ENCODE data around the gene MC1R.
A peak's percentile ranks its signal among the peaks of the same experiment; 100 is the strongest.

The MC1R gene

DNA sequence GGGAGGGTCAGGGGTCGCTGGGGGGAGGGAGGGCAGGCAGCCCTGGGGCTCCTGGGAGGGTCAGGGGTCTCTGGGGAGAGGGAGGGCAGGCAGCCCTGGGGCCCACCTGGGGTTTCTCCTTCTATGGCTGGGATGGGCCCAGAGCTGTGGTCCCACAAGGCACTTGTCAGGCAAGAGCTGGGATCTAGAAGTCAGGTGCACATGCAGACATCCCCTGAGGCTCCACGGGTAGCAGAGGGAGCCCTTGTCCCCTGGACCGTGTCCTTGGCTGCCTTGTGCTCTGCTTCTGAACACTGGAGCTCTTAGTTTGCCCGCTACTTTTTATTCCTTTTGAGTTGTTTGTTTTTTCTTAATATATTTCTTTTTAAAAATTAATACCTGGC, 6.3 kb downstream of the MC1R start:
- Histone ChIP-seq H4K8ac (ENCODE audit: low read depth, low read length) (no peak overlapping the region), H3K9ac (ENCODE audit: low read depth, low read length, poor library complexity) (no peak overlapping the region), H2AFZ (ENCODE audit: low read length) (no peak overlapping the region), H3K27me3 (ENCODE audit: control insufficient read depth in 3 of 3, insufficient read depth in 3 of 3, low read depth in 1 of 3, low read length in 3 of 3) (no peaks in the 10 kb centered on the region), H3K4me3 (ENCODE audit: low read length in 2 of 2) (peak overlapping the region in 1 of 2 donors; percentile 96), H4K91ac (ENCODE audit: low read depth, low read length, poor library complexity) (no peak overlapping the region), H3K4me2 (ENCODE audit: insufficient read depth, low read length, poor library complexity, severe bottlenecking) (peak overlapping the region; percentile 90), H2BK15ac (ENCODE audit: low read length) (no peak overlapping the region), H3K18ac (ENCODE audit: low read length) (peak overlapping the region; percentile 60), H3K4ac (ENCODE audit: low read length) (no peak overlapping the region), H3K9me3 (replicated peaks in 1 of 2; ENCODE audit: control insufficient read depth in 2 of 2, insufficient read depth in 1 of 2, low read depth in 1 of 2, low read length in 2 of 2) (peaks cover 0 to 2% of the 10 kb centered on the region in 2 donors), H2BK120ac (ENCODE audit: low read depth, low read length) (no peak overlapping the region), H3K14ac (ENCODE audit: low read length) (no peak overlapping the region), H2BK5ac (ENCODE audit: low read length) (no peak overlapping the region), H3K27ac (replicated peaks; ENCODE audit: low read length) (peak overlapping the region; percentile 47), H2BK12ac (ENCODE audit: low read length) (no peak overlapping the region), H3K4me1 (ENCODE audit: control insufficient read depth in 2 of 2, insufficient read depth in 1 of 2, low read depth in 1 of 2, low read length in 2 of 2) (peaks cover 18 to 19% of the 10 kb centered on the region in 2 donors), H3K23ac (ENCODE audit: low read depth, low read length, poor library complexity) (no peak overlapping the region), H3K79me1 (ENCODE audit: low read depth, low read length) (peaks cover 14% of the 10 kb centered on the region), H2AK5ac (ENCODE audit: low read depth, low read length) (peak overlapping the region; percentile 40), H3K36me3 (replicated peaks in 1 of 2; ENCODE audit: control insufficient read depth in 2 of 2, insufficient read depth in 2 of 2, low read length in 2 of 2) (peaks cover 8 to 47% of the 10 kb centered on the region in 2 donors)
- no peak for DNase-seq (ENCODE audit: low spot score)
- no CpG with 5 or more reads among the region's 4 CpGs for WGBS, 2 donors (ENCODE audit: extremely low coverage in 2 of 2, insufficient read length in 2 of 2, insufficient replicate concordance in 1 of 2)

DNA sequence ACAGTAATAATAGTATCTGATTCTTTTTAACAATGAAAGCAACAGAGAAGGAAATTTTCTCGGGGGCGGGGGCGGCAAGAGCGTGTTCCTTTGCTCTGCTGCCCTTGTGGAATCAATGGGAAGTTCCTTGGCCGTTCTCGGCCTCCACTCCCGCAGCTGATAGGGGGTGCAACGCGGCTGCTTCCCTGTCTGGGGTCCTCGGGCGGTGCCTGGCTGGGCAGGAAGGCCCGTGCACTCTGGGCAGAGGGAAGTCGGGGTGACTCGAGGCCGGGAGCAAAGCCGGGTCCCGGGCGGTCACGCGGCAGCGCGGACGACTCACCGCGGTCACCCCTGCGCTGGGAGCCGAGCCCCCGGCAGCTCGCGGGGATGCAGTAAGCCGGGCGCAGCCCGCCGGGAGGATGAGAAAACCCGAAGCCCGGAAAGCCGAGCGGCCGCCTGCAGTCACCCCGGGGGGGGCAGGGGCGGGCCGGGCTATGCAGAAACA, 7.0 kb downstream of the MC1R start:
- H3K4me3 ChIP-seq (ENCODE audit: low read length in 2 of 2) = peak overlapping the region; percentile 90 to 96
- peaks cover 15 to 16% of the 10 kb centered on the region in 2 donors for H3K4me1 ChIP-seq (ENCODE audit: control insufficient read depth in 2 of 2, insufficient read depth in 1 of 2, low read depth in 1 of 2, low read length in 2 of 2)
- peaks cover 8 to 54% of the 10 kb centered on the region in 2 donors for H3K36me3 ChIP-seq (replicated peaks in 1 of 2; ENCODE audit: control insufficient read depth in 2 of 2, insufficient read depth in 2 of 2, low read length in 2 of 2)
- H3K18ac ChIP-seq (ENCODE audit: low read length) = peak overlapping the region; percentile 96
- H2AFZ ChIP-seq (ENCODE audit: low read length) = no peak overlapping the region
- peak overlapping the region; percentile 89 for H2BK15ac ChIP-seq (ENCODE audit: low read length)
- no CpG with 5 or more reads among the region's 42 CpGs for WGBS, 2 donors (ENCODE audit: extremely low coverage in 2 of 2, insufficient read length in 2 of 2, insufficient replicate concordance in 1 of 2)
- H2AK5ac ChIP-seq (ENCODE audit: low read depth, low read length) = peak overlapping the region; percentile 95
- no peak overlapping the region for H2BK120ac ChIP-seq (ENCODE audit: low read depth, low read length)
- H3K27ac ChIP-seq (replicated peaks; ENCODE audit: low read length) = no peak overlapping the region
- no peak for DNase-seq (ENCODE audit: low spot score)
- H3K14ac ChIP-seq (ENCODE audit: low read length) = peak overlapping the region; percentile 71
- no peaks in the 10 kb centered on the region for H3K27me3 ChIP-seq (ENCODE audit: control insufficient read depth in 3 of 3, insufficient read depth in 3 of 3, low read depth in 1 of 3, low read length in 3 of 3)
- no peak overlapping the region for H4K8ac ChIP-seq (ENCODE audit: low read depth, low read length)
- H3K9me3 ChIP-seq (replicated peaks in 1 of 2; ENCODE audit: control insufficient read depth in 2 of 2, insufficient read depth in 1 of 2, low read depth in 1 of 2, low read length in 2 of 2) = peaks cover 0 to 2% of the 10 kb centered on the region in 2 donors
- H3K9ac ChIP-seq (ENCODE audit: low read depth, low read length, poor library complexity) = peak overlapping the region; percentile 81
- H2BK5ac ChIP-seq (ENCODE audit: low read length) = peak overlapping the region; percentile 53
- H2BK12ac ChIP-seq (ENCODE audit: low read length) = peak overlapping the region; percentile 58
- no peak overlapping the region for H3K4ac ChIP-seq (ENCODE audit: low read length)
- peaks cover 14% of the 10 kb centered on the region for H3K79me1 ChIP-seq (ENCODE audit: low read depth, low read length)
- H3K23ac ChIP-seq (ENCODE audit: low read depth, low read length, poor library complexity) = peak overlapping the region; percentile 73
- H4K91ac ChIP-seq (ENCODE audit: low read depth, low read length, poor library complexity) = no peak overlapping the region
- H3K4me2 ChIP-seq (ENCODE audit: insufficient read depth, low read length, poor library complexity, severe bottlenecking) = peak overlapping the region; percentile 98

DNA sequence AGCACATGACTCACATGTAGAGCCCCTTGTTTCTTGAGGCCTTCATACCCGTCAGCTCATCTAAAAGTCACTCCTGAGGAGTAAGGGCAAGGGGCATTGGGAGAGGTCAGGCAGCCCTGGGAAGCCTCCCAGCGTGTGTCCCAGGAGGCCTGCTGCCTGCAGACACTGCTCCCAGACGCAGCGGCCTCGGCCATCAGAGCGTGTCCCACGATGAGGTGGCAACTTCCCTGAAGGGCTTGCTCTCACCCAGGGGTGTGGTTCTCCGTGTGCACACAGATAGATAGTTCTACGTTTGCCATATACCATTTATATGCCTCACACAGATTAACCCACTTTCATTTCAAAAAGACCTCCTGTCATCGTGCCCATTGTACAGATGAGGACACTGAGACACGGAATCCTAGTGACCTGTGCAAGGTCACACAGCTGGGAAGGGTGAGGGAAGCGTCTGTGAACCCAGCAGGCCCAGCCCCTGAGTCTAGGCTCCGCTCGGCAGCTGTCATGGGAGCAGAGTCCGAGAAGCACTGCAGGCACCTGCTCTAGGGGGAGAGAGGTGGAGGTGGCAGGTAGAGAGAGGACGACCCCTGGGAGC, 12.7 kb downstream of the MC1R start:
- no peak overlapping the region for H3K18ac ChIP-seq (ENCODE audit: low read length)
- H2BK120ac ChIP-seq (ENCODE audit: low read depth, low read length) = no peak overlapping the region
- H3K9ac ChIP-seq (ENCODE audit: low read depth, low read length, poor library complexity) = peak overlapping the region; percentile 44
- H4K91ac ChIP-seq (ENCODE audit: low read depth, low read length, poor library complexity) = no peak overlapping the region
- no peaks in the 10 kb centered on the region for H3K4me1 ChIP-seq (ENCODE audit: control insufficient read depth in 2 of 2, insufficient read depth in 1 of 2, low read depth in 1 of 2, low read length in 2 of 2)
- H3K27ac ChIP-seq (replicated peaks; ENCODE audit: low read length) = no peak overlapping the region
- no peak overlapping the region for H3K23ac ChIP-seq (ENCODE audit: low read depth, low read length, poor library complexity)
- H2BK5ac ChIP-seq (ENCODE audit: low read length) = no peak overlapping the region
- no peak overlapping the region for H2BK12ac ChIP-seq (ENCODE audit: low read length)
- H3K14ac ChIP-seq (ENCODE audit: low read length) = no peak overlapping the region
- no peak overlapping the region for H2AFZ ChIP-seq (ENCODE audit: low read length)
- peaks cover 50 to 96% of the 10 kb centered on the region in 2 donors for H3K36me3 ChIP-seq (replicated peaks in 1 of 2; ENCODE audit: control insufficient read depth in 2 of 2, insufficient read depth in 2 of 2, low read length in 2 of 2)
- H2BK15ac ChIP-seq (ENCODE audit: low read length) = no peak overlapping the region
- H4K8ac ChIP-seq (ENCODE audit: low read depth, low read length) = no peak overlapping the region
- H2AK5ac ChIP-seq (ENCODE audit: low read depth, low read length) = no peak overlapping the region
- no peaks in the 10 kb centered on the region for H3K27me3 ChIP-seq (ENCODE audit: control insufficient read depth in 3 of 3, insufficient read depth in 3 of 3, low read depth in 1 of 3, low read length in 3 of 3)
- H3K79me1 ChIP-seq (ENCODE audit: low read depth, low read length) = peaks cover 12% of the 10 kb centered on the region
- peaks cover 0 to 4% of the 10 kb centered on the region in 2 donors for H3K9me3 ChIP-seq (replicated peaks in 1 of 2; ENCODE audit: control insufficient read depth in 2 of 2, insufficient read depth in 1 of 2, low read depth in 1 of 2, low read length in 2 of 2)
- no CpG with 5 or more reads among the region's 16 CpGs for WGBS, 2 donors (ENCODE audit: extremely low coverage in 2 of 2, insufficient read length in 2 of 2, insufficient replicate concordance in 1 of 2)
- H3K4me3 ChIP-seq (ENCODE audit: low read length in 2 of 2) = no peak overlapping the region
- no peak for DNase-seq (ENCODE audit: low spot score)
- no peak overlapping the region for H3K4me2 ChIP-seq (ENCODE audit: insufficient read depth, low read length, poor library complexity, severe bottlenecking)
- no peak overlapping the region for H3K4ac ChIP-seq (ENCODE audit: low read length)

DNA sequence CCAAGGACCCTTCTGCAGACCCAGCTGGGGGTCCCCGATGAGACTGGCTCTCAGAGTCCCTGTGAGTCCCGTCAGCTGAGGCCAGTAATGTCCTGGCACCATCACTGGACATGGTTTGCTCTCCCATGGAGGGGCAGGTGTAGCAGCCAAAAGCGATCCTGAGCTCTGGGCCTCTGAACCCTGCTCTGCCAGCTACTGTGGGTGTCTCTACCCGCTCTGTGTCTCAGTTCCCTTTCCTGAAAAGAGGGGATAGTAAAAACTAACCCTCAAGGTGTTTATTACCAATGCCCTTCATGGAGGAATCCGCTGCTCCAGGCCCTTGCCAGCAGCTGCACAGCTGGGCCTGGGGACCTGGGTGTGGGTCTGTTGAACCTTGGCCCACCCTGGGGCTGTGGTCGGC, 13.3 kb downstream of the MC1R start:
- no peak for DNase-seq (ENCODE audit: low spot score)
- H2BK15ac ChIP-seq (ENCODE audit: low read length) = no peak overlapping the region
- H3K4ac ChIP-seq (ENCODE audit: low read length) = no peak overlapping the region
- no peaks in the 10 kb centered on the region for H3K4me1 ChIP-seq (ENCODE audit: control insufficient read depth in 2 of 2, insufficient read depth in 1 of 2, low read depth in 1 of 2, low read length in 2 of 2)
- H3K4me2 ChIP-seq (ENCODE audit: insufficient read depth, low read length, poor library complexity, severe bottlenecking) = no peak overlapping the region
- peaks cover 0 to 4% of the 10 kb centered on the region in 2 donors for H3K9me3 ChIP-seq (replicated peaks in 1 of 2; ENCODE audit: control insufficient read depth in 2 of 2, insufficient read depth in 1 of 2, low read depth in 1 of 2, low read length in 2 of 2)
- no peak overlapping the region for H2BK12ac ChIP-seq (ENCODE audit: low read length)
- peaks cover 50 to 96% of the 10 kb centered on the region in 2 donors for H3K36me3 ChIP-seq (replicated peaks in 1 of 2; ENCODE audit: control insufficient read depth in 2 of 2, insufficient read depth in 2 of 2, low read length in 2 of 2)
- no peak overlapping the region for H3K9ac ChIP-seq (ENCODE audit: low read depth, low read length, poor library complexity)
- H2AFZ ChIP-seq (ENCODE audit: low read length) = no peak overlapping the region
- H3K18ac ChIP-seq (ENCODE audit: low read length) = no peak overlapping the region
- no peak overlapping the region for H3K27ac ChIP-seq (replicated peaks; ENCODE audit: low read length)
- no CpG with 5 or more reads among the region's 6 CpGs for WGBS, 2 donors (ENCODE audit: extremely low coverage in 2 of 2, insufficient read length in 2 of 2, insufficient replicate concordance in 1 of 2)
- H2BK5ac ChIP-seq (ENCODE audit: low read length) = no peak overlapping the region
- H3K79me1 ChIP-seq (ENCODE audit: low read depth, low read length) = peaks cover 10% of the 10 kb centered on the region
- H4K91ac ChIP-seq (ENCODE audit: low read depth, low read length, poor library complexity) = no peak overlapping the region
- H3K14ac ChIP-seq (ENCODE audit: low read length) = no peak overlapping the region
- H2AK5ac ChIP-seq (ENCODE audit: low read depth, low read length) = no peak overlapping the region
- no peak overlapping the region for H3K4me3 ChIP-seq (ENCODE audit: low read length in 2 of 2)
- H2BK120ac ChIP-seq (ENCODE audit: low read depth, low read length) = no peak overlapping the region
- H4K8ac ChIP-seq (ENCODE audit: low read depth, low read length) = no peak overlapping the region
- H3K23ac ChIP-seq (ENCODE audit: low read depth, low read length, poor library complexity) = no peak overlapping the region
- no peaks in the 10 kb centered on the region for H3K27me3 ChIP-seq (ENCODE audit: control insufficient read depth in 3 of 3, insufficient read depth in 3 of 3, low read depth in 1 of 3, low read length in 3 of 3)

All from neuronal stem cell (in vitro differentiated cells).